ENCODE measurements around the gene TMIE.

DNA sequence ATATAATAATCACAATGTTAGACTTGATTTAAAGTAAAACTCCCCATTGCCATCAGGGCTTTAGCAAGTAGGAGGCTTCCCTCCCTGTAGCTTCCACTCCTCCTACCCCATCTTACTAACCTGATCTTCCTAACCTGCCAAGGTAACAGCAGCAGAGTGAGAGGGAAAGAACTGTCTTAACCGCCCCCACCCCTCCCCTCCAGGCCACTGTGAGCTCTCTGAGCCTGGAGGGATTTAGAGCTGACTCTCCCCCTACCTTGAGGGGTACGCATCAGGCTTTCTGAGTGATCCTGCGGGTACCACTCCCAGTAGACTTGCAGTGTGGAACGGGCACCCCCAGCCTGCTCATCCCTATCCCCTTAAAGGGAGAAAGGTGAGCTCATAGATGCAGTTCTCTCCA is 27.8 kb downstream of the TMIE start:
- TF ChIP-seq MZF1 (CRISPR knock-in tag; IDR thresholded peaks at IDR 0.05; ENCODE audit: borderline replicate concordance) (no peak), FOSL1 (CRISPR knock-in tag; IDR thresholded peaks at IDR 0.05; ENCODE audit: borderline replicate concordance) (no peak)
